ENCODE data around the gene GABRA5.

GRCh38 chr15:26926081-26926480, 59.2 kb downstream of the GABRA5 start:
- no peak for TF ChIP-seq CTCF (conservative IDR thresholded peaks at IDR 0.05; ENCODE audit: low read depth, low read length)
- no peak for TF ChIP-seq POLR2A (IDR thresholded peaks at IDR 0.05; ENCODE audit: low read depth, low read length)
- TF ChIP-seq BHLHE40 (IDR thresholded peaks at IDR 0.05; ENCODE audit: low read depth, low read length): no peak
- no peak for TF ChIP-seq FOS (IDR thresholded peaks at IDR 0.05; ENCODE audit: low read depth, low read length)

All from IMR-90 (cell line).